Gastrocnemius medialis (tissue), 4 donors: ENCODE data around the gene DYTN. TPM values are rescaled to one million over a fixed set of nuclear protein-coding genes. Genes with fewer than 3 reads are reported as not detected.
"Not testable (repeated sequence)": the region's sequence is repeated elsewhere in the genome, so short reads cannot be mapped to it uniquely, and the experiment has no call there.

Experiments
- ATAC-seq, 2 donors: fragments of 150-250 bp; one replicate each; pipeline ENCODE4 v1.9.1; 2016
- DNase-seq, 2 donors: peaks; one replicate each; pipeline ENCODE4 v3.0.0-alpha.2; 2019
- H3K27ac ChIP-seq, 4 donors: fragments of 200-600 bp; sonication (generic); 1 replicate in 1 of 4; 2 replicates in 3 of 4; pipeline ENCODE4 v1.5.1; 2016 to 2018; ENCODE audit warnings: mild to moderate bottlenecking in 2 of 4, moderate library complexity in 1 of 4
- H3K27me3 ChIP-seq, 3 donors: fragments of 200-600 bp; sonication (generic) in 2 of 3; 1 replicate in 1 of 3; 2 replicates in 2 of 3; pipeline versions ENCODE4 v1.5.1 to v1.6.0; 2016 to 2019; ENCODE audit warnings: mild to moderate bottlenecking in 1 of 3, moderate library complexity in 1 of 3
- H3K36me3 ChIP-seq, 2 donors: fragments of 200-600 bp; sonication (generic) in 1 of 2; one replicate each; pipeline ENCODE4 v1.5.1; 2017 to 2018
- H3K4me1 ChIP-seq, 2 donors: fragments of 200-600 bp; sonication (generic) in 1 of 2; one replicate each; pipeline ENCODE4 v1.5.1; 2016 to 2017; ENCODE audit warnings: mild to moderate bottlenecking in 2 of 2
- H3K4me3 ChIP-seq, 4 donors: fragments of 200-600 bp; sonication (generic) in 3 of 4; 1 replicate in 1 of 4; 2 replicates in 3 of 4; pipeline ENCODE4 v1.5.1; 2016 to 2019; ENCODE audit warnings: mild to moderate bottlenecking in 2 of 4
- H3K9me3 ChIP-seq, 3 donors: fragments of 200-600 bp; sonication (generic) in 2 of 3; 1 replicate in 1 of 3; 2 replicates in 2 of 3; pipeline ENCODE4 v1.5.1; 2016 to 2019
- CTCF ChIP-seq, 5 experiments: fragments of 450-650 bp in 3 of 5; fragments of 200-600 bp in 2 of 5; sonication (generic) in 2 of 5; IDR thresholded peaks in 4 of 5; conservative IDR thresholded peaks in 1 of 5; 1 replicate in 4 of 5; 2 replicates in 1 of 5; pipeline ENCODE4 v1.5.1; 2016 to 2019; ENCODE audit warnings: antibody characterized with exemption in 5 of 5, mild to moderate bottlenecking in 3 of 5, moderate library complexity in 3 of 5
- POLR2A ChIP-seq, 2 donors: fragments of 450-650 bp; IDR thresholded peaks; one replicate each; pipeline ENCODE4 v1.6.1; 2017; ENCODE audit warnings: antibody characterized with exemption in 2 of 2, mild to moderate bottlenecking in 2 of 2, moderate library complexity in 2 of 2
- in situ Hi-C, 4 donors: fragments of 200-750 bp; cut with MboI; loops; one replicate each; pipeline versions ENCODE4 v1.15.0 to v1.8.0; 2017; ENCODE audit warnings: low sequenced_read_pairs in 4 of 4
- intact Hi-C: fragments of 100-400 bp; cut with DNase I; formaldehyde crosslinking; loops from one replicate; pipeline ENCODE4 v1.15.1; 2023; ENCODE audit warnings: low total_unique reads
- total RNA-seq, 4 donors: library from RNA; depleted of rRNA; stranded (reverse); fragments of >200 nt; gene quantifications; one replicate each; pipeline versions ENCODE4 v1.1.0 to v1.2.3, GENCODE V29; 2016

Gene DYTN
- total RNA-seq, 4 donors from 2014 or later, result not detected

DNA sequence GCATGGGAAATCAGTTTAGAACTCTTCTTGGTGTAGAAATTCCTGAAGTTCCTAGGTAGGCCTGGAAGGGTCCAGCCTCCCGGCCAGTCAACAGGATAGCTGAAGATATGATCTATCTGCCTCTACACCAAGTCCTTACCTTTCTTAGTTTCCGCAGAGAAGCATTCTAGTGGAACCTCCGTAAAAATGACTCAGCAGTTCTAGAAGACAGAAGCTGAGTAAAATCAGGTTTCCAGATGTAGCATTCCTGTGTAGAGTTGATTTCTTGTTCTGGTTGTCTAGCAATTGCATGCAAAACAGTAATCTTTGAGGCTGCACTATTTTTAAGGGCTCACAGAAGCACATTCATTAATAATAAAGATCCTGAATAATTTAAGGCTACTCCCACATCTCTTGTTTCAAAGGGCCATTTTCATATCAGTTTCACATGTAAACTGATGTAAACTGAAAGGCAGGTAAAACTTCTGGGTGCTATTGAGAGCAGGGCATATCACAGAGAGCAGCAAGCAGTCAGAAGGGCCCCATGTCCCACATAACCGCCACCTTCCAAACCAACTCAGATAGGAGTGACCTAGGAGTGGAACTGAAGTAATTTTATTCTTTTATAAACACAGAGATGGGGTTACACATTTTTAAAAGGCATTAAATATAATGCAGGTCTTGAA is 3.2 kb upstream of the DYTN start:
- intact Hi-C loops (no loop called here), in situ Hi-C loops (no loop called here)
- no peak overlapping the region for H3K27ac ChIP-seq
- no peak for TF ChIP-seq POLR2A (IDR thresholded peaks at IDR 0.05)
- no peak for TF ChIP-seq CTCF (IDR thresholded peaks at IDR 0.05 in 4 of 5, conservative IDR thresholded peaks at IDR 0.05 in 1 of 5)
- no peak overlapping the region for H3K4me3 ChIP-seq
- ATAC-seq (no peak), DNase-seq (no peak)
- no peaks in the 10 kb centered on the region for H3K9me3 ChIP-seq
- no peaks in the 10 kb centered on the region for H3K27me3 ChIP-seq
- H3K4me1 ChIP-seq, result no peaks in the 10 kb centered on the region
- no peaks in the 10 kb centered on the region for H3K36me3 ChIP-seq

- TF ChIP-seq CTCF (IDR thresholded peaks at IDR 0.05 in 4 of 5, conservative IDR thresholded peaks at IDR 0.05 in 1 of 5), result no peak
- no peak for TF ChIP-seq POLR2A (IDR thresholded peaks at IDR 0.05)
- H3K4me1 ChIP-seq, result no peaks in the 10 kb centered on the region
- no peak overlapping the region for H3K27ac ChIP-seq
- H3K36me3 ChIP-seq, result no peaks in the 10 kb centered on the region
- H3K27me3 ChIP-seq, result no peaks in the 10 kb centered on the region
- no peak for ATAC-seq
- in situ Hi-C loops, result no loop called here
- no peaks in the 10 kb centered on the region for H3K9me3 ChIP-seq
- no peak for DNase-seq
- intact Hi-C loops, result no loop called here
- H3K4me3 ChIP-seq, result no peak overlapping the region
These were observed 1.6 kb downstream of the DYTN start for GRCh38 chr2:206716623-206717022.

- intact Hi-C loops, H3K9me3 ChIP-seq, H3K27me3 ChIP-seq, H3K4me3 ChIP-seq, H3K27ac ChIP-seq, DNase-seq, H3K36me3 ChIP-seq, in situ Hi-C loops, H3K4me1 ChIP-seq, ATAC-seq: not testable (repeated sequence)
These were observed 3.0 kb downstream of the DYTN start for GRCh38 chr2:206715183-206715582.

GRCh38 chr2:206713746-206714145 is 4.5 kb downstream of the DYTN start:
- Histone ChIP-seq H3K4me3 (no peak overlapping the region), H3K9me3 (no peaks in the 10 kb centered on the region), H3K27me3 (no peaks in the 10 kb centered on the region), H3K27ac (no peak overlapping the region), H3K4me1 (no peaks in the 10 kb centered on the region), H3K36me3 (no peaks in the 10 kb centered on the region)
- ATAC-seq (no peak), DNase-seq (no peak)
- in situ Hi-C loops, result no loop called here
- intact Hi-C loops, result no loop called here
- TF ChIP-seq CTCF (IDR thresholded peaks at IDR 0.05 in 4 of 5, conservative IDR thresholded peaks at IDR 0.05 in 1 of 5), result no peak
- no peak for TF ChIP-seq POLR2A (IDR thresholded peaks at IDR 0.05)

DNA sequence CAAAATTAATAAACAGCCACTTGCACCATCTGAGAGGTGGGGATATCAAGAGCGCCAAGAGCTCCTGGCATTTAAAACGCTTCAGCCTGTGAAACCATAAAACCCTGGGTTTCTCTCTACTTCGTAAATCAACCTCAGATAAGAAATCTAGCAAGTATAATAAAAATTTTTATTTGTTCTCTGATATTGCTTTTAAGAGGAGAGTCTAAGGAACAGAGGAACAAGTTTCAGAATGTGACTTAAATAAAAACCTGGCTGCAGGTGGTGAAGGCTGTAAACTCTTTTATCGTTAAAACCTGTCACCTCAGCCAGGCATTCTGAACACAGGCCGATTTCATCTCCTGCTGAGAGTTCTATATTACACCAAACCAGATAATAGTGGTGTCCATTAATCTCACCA is 9.9 kb downstream of the DYTN start:
- intact Hi-C loops, result no loop called here
- TF ChIP-seq CTCF (IDR thresholded peaks at IDR 0.05 in 4 of 5, conservative IDR thresholded peaks at IDR 0.05 in 1 of 5), result no peak
- TF ChIP-seq POLR2A (IDR thresholded peaks at IDR 0.05), result no peak
- Histone ChIP-seq H3K27me3 (no peaks in the 10 kb centered on the region), H3K36me3 (no peaks in the 10 kb centered on the region), H3K9me3 (no peaks in the 10 kb centered on the region), H3K27ac (no peak overlapping the region), H3K4me1 (no peaks in the 10 kb centered on the region), H3K4me3 (no peak overlapping the region)
- no peak for DNase-seq
- in situ Hi-C loops, result no loop called here
- no peak for ATAC-seq
